Measurements from ENCODE around the gene EGLN3. TPM values are rescaled to one million over a fixed set of nuclear protein-coding genes. Genes with fewer than 3 reads are reported as not detected.

EGLN3 gene
- total RNA-seq, 4 donors from 2014 or later: 161 to 299 (median 167) TPM

DNA sequence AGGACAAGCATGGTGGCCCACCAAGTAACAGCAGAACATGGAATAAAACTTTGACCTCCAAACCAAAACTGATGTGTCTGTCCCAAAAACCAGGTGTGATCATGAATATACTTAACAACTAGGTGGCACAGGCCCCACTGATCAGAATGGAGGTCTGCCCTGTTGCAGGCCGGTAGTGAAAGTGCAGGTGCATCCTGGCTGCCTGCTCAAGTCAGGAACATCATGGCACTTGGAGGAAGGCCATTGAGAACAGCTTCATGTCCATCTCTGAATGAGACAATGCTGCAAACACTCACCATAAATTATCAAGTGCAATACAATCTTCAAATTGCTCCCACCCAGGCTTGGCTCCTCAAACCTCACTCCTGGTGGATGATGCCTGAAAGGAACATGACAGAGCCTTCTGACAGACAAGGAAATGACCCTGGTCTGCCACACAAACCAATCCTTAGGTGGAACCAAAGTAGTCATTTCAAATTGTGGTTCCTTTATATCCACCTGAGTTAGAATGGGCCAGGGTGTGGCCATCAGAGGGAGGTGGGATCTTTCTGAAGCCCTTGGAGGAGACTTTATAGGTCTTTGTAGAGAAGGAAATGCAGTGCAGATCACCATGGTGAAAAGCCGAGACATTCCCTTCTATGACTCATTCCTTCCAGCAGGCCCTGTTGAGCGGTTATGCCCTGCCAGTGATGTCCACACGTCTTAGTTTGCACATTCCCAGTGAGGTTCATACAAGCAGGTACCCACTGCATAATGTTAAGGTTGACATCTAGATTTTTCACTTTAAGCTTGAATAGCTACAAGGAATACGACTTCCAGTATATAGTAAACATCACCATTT, 36.0 kb downstream of the EGLN3 start:
- no peak for DNase-seq (ENCODE audit: low spot score in 2 of 2)
- 54 to 58% methylated on average over 5 of the region's 5 CpGs for WGBS, 2 donors
- intact Hi-C loops (cut with DNase I; ENCODE audit: low total_unique reads): no loop called here
- TF ChIP-seq POLR2A (IDR thresholded peaks at IDR 0.05): no peak
- TF ChIP-seq, protein P1, sequence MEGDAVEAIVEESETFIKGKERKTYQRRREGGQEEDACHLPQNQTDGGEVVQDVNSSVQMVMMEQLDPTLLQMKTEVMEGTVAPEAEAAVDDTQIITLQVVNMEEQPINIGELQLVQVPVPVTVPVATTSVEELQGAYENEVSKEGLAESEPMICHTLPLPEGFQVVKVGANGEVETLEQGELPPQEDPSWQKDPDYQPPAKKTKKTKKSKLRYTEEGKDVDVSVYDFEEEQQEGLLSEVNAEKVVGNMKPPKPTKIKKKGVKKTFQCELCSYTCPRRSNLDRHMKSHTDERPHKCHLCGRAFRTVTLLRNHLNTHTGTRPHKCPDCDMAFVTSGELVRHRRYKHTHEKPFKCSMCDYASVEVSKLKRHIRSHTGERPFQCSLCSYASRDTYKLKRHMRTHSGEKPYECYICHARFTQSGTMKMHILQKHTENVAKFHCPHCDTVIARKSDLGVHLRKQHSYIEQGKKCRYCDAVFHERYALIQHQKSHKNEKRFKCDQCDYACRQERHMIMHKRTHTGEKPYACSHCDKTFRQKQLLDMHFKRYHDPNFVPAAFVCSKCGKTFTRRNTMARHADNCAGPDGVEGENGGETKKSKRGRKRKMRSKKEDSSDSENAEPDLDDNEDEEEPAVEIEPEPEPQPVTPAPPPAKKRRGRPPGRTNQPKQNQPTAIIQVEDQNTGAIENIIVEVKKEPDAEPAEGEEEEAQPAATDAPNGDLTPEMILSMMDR (IDR thresholded peaks at IDR 0.05): no peak
- H3K4me3 ChIP-seq (ENCODE audit: low read depth, poor library complexity, severe bottlenecking): no peak overlapping the region

- intact Hi-C loops (cut with DNase I; ENCODE audit: low total_unique reads): no loop called here
- no peak for DNase-seq (ENCODE audit: low spot score in 2 of 2)
- TF ChIP-seq, protein P1 (IDR thresholded peaks at IDR 0.05): no peak
- no peak for TF ChIP-seq POLR2A (IDR thresholded peaks at IDR 0.05)
- 89 to 94% methylated on average over 6 of the region's 6 CpGs for WGBS, 2 donors
- H3K4me3 ChIP-seq (ENCODE audit: low read depth, poor library complexity, severe bottlenecking): no peak overlapping the region
These were observed 39.8 kb downstream of the EGLN3 start for GRCh38 chr14:33911046-33911445.

DNA sequence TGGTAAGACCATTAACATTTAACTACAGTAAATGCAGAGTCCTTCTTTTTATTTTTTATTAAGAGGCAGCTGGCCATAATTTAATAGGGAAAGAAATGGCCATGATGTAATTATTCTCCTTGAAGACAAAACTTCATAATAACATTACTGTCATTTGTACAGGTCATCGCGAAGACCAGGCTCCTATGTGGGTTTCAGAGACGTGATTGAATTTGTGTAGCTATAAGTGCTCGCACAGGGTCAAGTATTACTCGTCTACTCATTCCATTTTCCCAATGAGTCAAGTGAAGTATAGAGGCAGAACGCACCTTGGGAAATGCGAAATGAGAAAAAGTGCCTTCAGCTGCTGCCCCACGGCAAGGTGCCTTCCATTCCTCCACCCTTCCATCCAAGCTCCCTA, 40.4 kb downstream of the EGLN3 start:
- TF ChIP-seq POLR2A (IDR thresholded peaks at IDR 0.05): no peak
- TF ChIP-seq, protein P1 (IDR thresholded peaks at IDR 0.05): no peak
- WGBS, 2 donors: 96% methylated on average over 8 of the region's 8 CpGs
- intact Hi-C loops (cut with DNase I; ENCODE audit: low total_unique reads): no loop called here
- no peak overlapping the region for H3K4me3 ChIP-seq (ENCODE audit: low read depth, poor library complexity, severe bottlenecking)
- DNase-seq (ENCODE audit: low spot score in 2 of 2): no peak

- intact Hi-C loops (cut with DNase I; ENCODE audit: low total_unique reads): loop anchor here (10.0 kb wide), 1 partner anchor 55 kb away; no protein-coding TSS in a partner anchor
- no peak for TF ChIP-seq POLR2A (IDR thresholded peaks at IDR 0.05)
- TF ChIP-seq, protein P1 (IDR thresholded peaks at IDR 0.05): no peak
- no peak overlapping the region for H3K4me3 ChIP-seq (ENCODE audit: low read depth, poor library complexity, severe bottlenecking)
- DNase-seq (ENCODE audit: low spot score in 2 of 2): no peak
- 81 to 82% methylated on average over 6 of the region's 6 CpGs for WGBS, 2 donors
These were observed 41.3 kb downstream of the EGLN3 start for GRCh38 chr14:33909380-33910084.

DNA sequence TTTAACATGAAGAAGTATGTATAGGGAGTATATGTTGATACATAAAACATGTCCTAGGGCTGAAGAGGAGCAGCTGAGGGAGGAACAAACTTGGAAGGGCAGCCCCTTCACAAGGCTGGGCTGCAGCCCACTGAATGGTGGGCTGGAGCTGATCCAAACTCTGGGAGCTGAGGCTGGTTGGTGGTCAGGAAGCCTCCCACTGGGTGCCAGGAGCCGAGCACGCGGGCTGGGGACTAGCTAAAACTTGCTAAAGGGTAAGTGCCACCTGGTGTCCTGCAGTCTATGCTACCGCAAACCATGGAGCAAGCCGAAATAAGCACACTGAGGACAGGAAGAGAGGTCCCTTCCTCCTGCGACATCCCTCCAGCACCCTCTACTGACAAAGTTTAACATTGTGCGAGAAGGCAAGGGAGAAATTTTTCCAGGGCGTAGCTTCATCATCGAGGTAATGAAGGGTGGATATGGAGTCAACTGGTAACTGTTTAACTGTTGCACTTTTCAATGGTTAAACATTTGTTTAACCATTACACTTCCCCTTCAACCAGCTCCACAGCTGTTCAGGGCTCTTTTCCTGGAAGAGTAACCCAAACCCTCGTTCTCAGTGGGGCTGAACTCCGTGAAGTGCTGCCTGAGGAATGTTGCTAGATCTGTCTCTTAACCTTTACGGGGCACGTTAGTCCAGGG, 42.2 kb downstream of the EGLN3 start:
- 93 to 94% methylated on average over 13 of the region's 13 CpGs for WGBS, 2 donors
- intact Hi-C loops (cut with DNase I; ENCODE audit: low total_unique reads): loop anchor here (10.0 kb wide), 1 partner anchor 54 kb away; no protein-coding TSS in a partner anchor
- no peak for DNase-seq (ENCODE audit: low spot score in 2 of 2)
- H3K4me3 ChIP-seq (ENCODE audit: low read depth, poor library complexity, severe bottlenecking): no peak overlapping the region
- TF ChIP-seq, protein P1 (IDR thresholded peaks at IDR 0.05): no peak
- TF ChIP-seq POLR2A (IDR thresholded peaks at IDR 0.05): no peak
